H1 (cell line): ENCODE data around the gene KRABD2.

ENCODE experiments used
- CTCF ChIA-PET: fragments of 300-600 bp; sonication (Branson Sonifier 250); formaldehyde crosslinking; loops from one replicate; lab custom pipeline; 2021; ENCODE audit not compliant: partially characterized antibody; lab: Charles Lee
- POLR2A ChIA-PET: fragments of 300-600 bp; sonication (Branson Sonifier 250); formaldehyde crosslinking; loops from one replicate; lab custom pipeline; 2021; ENCODE audit warnings: inconsistent platforms; ENCODE audit not compliant: partially characterized antibody; lab: Charles Lee
- DNase-seq, 2 experiments: peaks; one replicate each; pipeline versions ENCODE4 v3.0.0 to v3.0.0-alpha.2; 2010 to 2022; ENCODE audit warnings: low spot score in 2 of 2, low read depth in 1 of 2, mixed read lengths in 1 of 2
- FAIRE-seq: peaks from 2 replicates; lab custom pipeline; 2011; peaks lifted over from hg19 to GRCh38; lab: Jason Lieb, UNC
- H2AFZ ChIP-seq: 2 replicates; pipeline ENCODE4 v1.8.1; 2012; ENCODE audit warnings: low read length, inconsistent platforms
- H2AK5ac ChIP-seq: 2 replicates; pipeline ENCODE4 v1.6.1; 2013; ENCODE audit warnings: low read depth, low read length
- H2BK120ac ChIP-seq: replicated peaks from 2 replicates; pipeline ENCODE3; 2013; ENCODE audit warnings: low read depth, low read length, inconsistent platforms
- H2BK12ac ChIP-seq: 2 replicates; pipeline ENCODE4 v1.6.1; 2013; ENCODE audit warnings: low read depth, low read length
- H2BK15ac ChIP-seq: 2 replicates; pipeline ENCODE4 v1.6.1; 2013; ENCODE audit warnings: low read length
- H2BK20ac ChIP-seq: 2 replicates; pipeline ENCODE4 v1.6.1; 2013; ENCODE audit warnings: low read length
- H2BK5ac ChIP-seq: 2 replicates; pipeline ENCODE4 v1.6.1; 2013; ENCODE audit warnings: low read depth, low read length
- H3K14ac ChIP-seq: 2 replicates; pipeline ENCODE4 v1.6.1; 2013; ENCODE audit warnings: inconsistent platforms; ENCODE audit not compliant: insufficient read length
- H3K18ac ChIP-seq: 2 replicates; pipeline ENCODE4 v1.6.1; 2013; ENCODE audit warnings: low read length; ENCODE audit errors: extremely low read depth
- H3K23ac ChIP-seq: 2 replicates; pipeline ENCODE4 v1.6.1; 2013; ENCODE audit warnings: inconsistent platforms; ENCODE audit not compliant: insufficient read length
- H3K23me2 ChIP-seq: 2 replicates; pipeline ENCODE4 v1.6.1; 2013; ENCODE audit warnings: low read depth, low read length
- H3K27ac ChIP-seq: 2 replicates; pipeline ENCODE4 v1.6.1; 2011; ENCODE audit warnings: low read depth, low read length, inconsistent platforms
- H3K27me3 ChIP-seq, 4 experiments: replicated peaks in 1 of 4; 1 replicate in 1 of 4; 2 replicates in 3 of 4; pipeline versions ENCODE4 v1.6.1 to v1.8.1; 2011 to 2013; ENCODE audit warnings: low read length in 3 of 4, mild to moderate bottlenecking in 3 of 4, inconsistent platforms in 2 of 4, mixed read lengths in 2 of 4, moderate library complexity in 1 of 4; ENCODE audit not compliant: control insufficient read depth in 3 of 4, insufficient read depth in 3 of 4; ENCODE audit errors: extremely low read depth in 1 of 4
- H3K36me3 ChIP-seq, 4 experiments: 2 replicates each; pipeline versions ENCODE4 v1.6.1 to v1.8.1; 2011 to 2013; ENCODE audit warnings: mild to moderate bottlenecking in 4 of 4, low read length in 3 of 4, moderate library complexity in 2 of 4, control low read depth in 1 of 4, inconsistent platforms in 1 of 4; ENCODE audit not compliant: insufficient read depth in 4 of 4, control insufficient read depth in 2 of 4
- H3K4ac ChIP-seq: replicated peaks from 2 replicates; pipeline ENCODE3; 2013; ENCODE audit warnings: low read length, low read depth, mixed read lengths, inconsistent platforms; ENCODE audit not compliant: insufficient read length
- H3K4me1 ChIP-seq, 4 experiments: replicated peaks in 1 of 4; 1 replicate in 1 of 4; 2 replicates in 3 of 4; pipeline versions ENCODE4 v1.6.1 to v1.8.1; 2011 to 2013; ENCODE audit warnings: low read length in 3 of 4, inconsistent platforms in 2 of 4, mixed read lengths in 1 of 4; ENCODE audit not compliant: insufficient read depth in 4 of 4, control insufficient read depth in 3 of 4
- H3K4me2 ChIP-seq, 2 experiments: 2 replicates each; pipeline versions ENCODE4 v1.6.1 to v1.8.1; 2011 to 2013; ENCODE audit warnings: low read depth in 2 of 2, low read length in 2 of 2, control low read depth in 1 of 2, inconsistent platforms in 1 of 2, mild to moderate bottlenecking in 1 of 2; ENCODE audit not compliant: insufficient read depth in 1 of 2
- H3K4me3 ChIP-seq, 4 experiments: fragments of 200-600, 300-600 bp in 1 of 4; sonication (generic), shearing (Covaris generic), sonication (Bioruptor Twin) in 1 of 4; 2 replicates each; pipeline versions ENCODE4 v1.5.1 to v1.8.1; 2011 to 2016; ENCODE audit warnings: low read length in 4 of 4, low read depth in 3 of 4, control low read depth in 2 of 4, inconsistent platforms in 2 of 4, mild to moderate bottlenecking in 2 of 4, mixed read lengths in 1 of 4, moderate library complexity in 1 of 4; ENCODE audit not compliant: insufficient read depth in 2 of 4; ENCODE audit errors: extremely low read depth in 1 of 4
- H3K56ac ChIP-seq: replicated peaks from 2 replicates; pipeline ENCODE3; 2013; ENCODE audit warnings: low read depth, mild to moderate bottlenecking, mixed read lengths, low read length, inconsistent platforms; ENCODE audit not compliant: insufficient read length
- H3K79me1 ChIP-seq: 2 replicates; pipeline ENCODE4 v1.6.1; 2013; ENCODE audit warnings: low read depth, low read length, control low read depth
- H3K79me2 ChIP-seq, 2 experiments: 2 replicates each; pipeline versions ENCODE4 v1.6.1 to v1.8.1; 2012 to 2013; ENCODE audit warnings: low read length in 2 of 2, mild to moderate bottlenecking in 2 of 2, inconsistent platforms in 1 of 2; ENCODE audit not compliant: insufficient read depth in 2 of 2, control insufficient read depth in 1 of 2
- H3K9ac ChIP-seq, 4 experiments: replicated peaks in 1 of 4; 1 replicate in 1 of 4; 2 replicates in 3 of 4; pipeline versions ENCODE4 v1.6.1 to v1.8.1; 2011 to 2013; ENCODE audit warnings: low read depth in 3 of 4, low read length in 3 of 4, control low read depth in 2 of 4, mild to moderate bottlenecking in 2 of 4, moderate library complexity in 2 of 4, inconsistent platforms in 1 of 4; ENCODE audit errors: extremely low read depth in 1 of 4
- H3K9me3 ChIP-seq, 2 experiments: 2 replicates each; pipeline versions ENCODE4 v1.6.1 to v1.8.1; 2012 to 2013; ENCODE audit warnings: mild to moderate bottlenecking in 2 of 2, moderate library complexity in 2 of 2, control low read depth in 1 of 2, inconsistent platforms in 1 of 2, low read depth in 1 of 2, low read length in 1 of 2, mixed read lengths in 1 of 2; ENCODE audit not compliant: insufficient read depth in 2 of 2
- H4K20me1 ChIP-seq, 2 experiments: replicated peaks in 1 of 2; 2 replicates each; pipeline versions ENCODE3 to v1.8.1; 2011 to 2013; ENCODE audit warnings: inconsistent platforms in 2 of 2, low read length in 2 of 2, mild to moderate bottlenecking in 1 of 2; ENCODE audit not compliant: insufficient read depth in 2 of 2, control insufficient read depth in 1 of 2
- H4K5ac ChIP-seq: 2 replicates; pipeline ENCODE4 v1.6.1; 2013; ENCODE audit warnings: low read length, low read depth, mixed read lengths, inconsistent platforms; ENCODE audit not compliant: insufficient read length
- H4K8ac ChIP-seq: 2 replicates; pipeline ENCODE4 v1.8.0; 2013; ENCODE audit warnings: mild to moderate bottlenecking, moderate library complexity, low read length, inconsistent platforms; ENCODE audit not compliant: insufficient read depth; ENCODE audit errors: extremely low read depth
- H4K91ac ChIP-seq: replicated peaks from 2 replicates; pipeline ENCODE3; 2013; ENCODE audit warnings: low read length, mixed read lengths, inconsistent platforms; ENCODE audit not compliant: insufficient read length
- EZH2 ChIP-seq: fragments of 200-600 bp; sonication (generic); IDR thresholded peaks from 2 replicates; pipeline ENCODE4 v1.7.1; 2012; ENCODE audit warnings: low read depth, mild to moderate bottlenecking, moderate library complexity, low read length, inconsistent platforms; ENCODE audit not compliant: severe bottlenecking
- HDAC2 ChIP-seq, 2 experiments: fragments of 300-600 bp in 1 of 2; sonication (generic) in 1 of 2; IDR thresholded peaks; 2 replicates each; pipeline ENCODE4 v1.6.1; 2011 to 2012; ENCODE audit warnings: low read depth in 2 of 2, low read length in 2 of 2, mild to moderate bottlenecking in 2 of 2, moderate library complexity in 2 of 2, borderline replicate concordance in 1 of 2, inconsistent platforms in 1 of 2
- HDAC6 ChIP-seq: IDR thresholded peaks from one replicate; pipeline ENCODE4 v1.7.1; 2012; ENCODE audit warnings: low read depth, mild to moderate bottlenecking, inconsistent platforms, low read length, moderate library complexity
- KDM4A ChIP-seq: IDR thresholded peaks from one replicate; pipeline ENCODE4 v1.7.1; 2012; ENCODE audit warnings: low read depth, mild to moderate bottlenecking, moderate library complexity, low read length, inconsistent platforms; ENCODE audit not compliant: severe bottlenecking
- RAD21 ChIP-seq, 2 experiments: IDR thresholded peaks in 1 of 2; conservative IDR thresholded peaks in 1 of 2; 2 replicates each; pipeline ENCODE4 v1.6.1; 2011; ENCODE audit warnings: low read depth in 2 of 2, low read length in 2 of 2, improper control_type of control experiment in 1 of 2, inconsistent platforms in 1 of 2, mild to moderate bottlenecking in 1 of 2, moderate library complexity in 1 of 2
- SIN3A ChIP-seq, 2 experiments: IDR thresholded peaks in 1 of 2; conservative IDR thresholded peaks in 1 of 2; 2 replicates each; pipeline ENCODE4 v1.6.1; 2011 to 2012; ENCODE audit warnings: low read length in 2 of 2, improper control_type of control experiment in 1 of 2, low read depth in 1 of 2, mild to moderate bottlenecking in 1 of 2
- SIRT6 ChIP-seq: IDR thresholded peaks from one replicate; pipeline ENCODE4 v1.7.1; 2012; ENCODE audit warnings: low read length, inconsistent platforms
- SIX5 ChIP-seq: IDR thresholded peaks from 2 replicates; pipeline ENCODE4 v1.6.1; 2011; ENCODE audit warnings: mild to moderate bottlenecking, low read depth, low read length
- TAF7 ChIP-seq: optimal IDR thresholded peaks from 2 replicates; pipeline ENCODE3; 2011; ENCODE audit warnings: low read depth, mild to moderate bottlenecking, inconsistent platforms, low read length, moderate library complexity, borderline replicate concordance
- TCF12 ChIP-seq: IDR thresholded peaks from 2 replicates; pipeline ENCODE4 v1.6.1; 2011; ENCODE audit warnings: low read depth, mild to moderate bottlenecking, low read length
- WGBS, 2 experiments: shearing (Covaris generic) in 1 of 2; methylation state at CpG; one replicate each; pipeline versions ENCODE4 v1.1.6 to v1.1.7; 2013 to 2015; ENCODE audit warnings: low lambda C conversion rate in 2 of 2, mixed read lengths in 2 of 2, inconsistent platforms in 1 of 2, low coverage in 1 of 2, missing lambda C conversion rate in 1 of 2; ENCODE audit not compliant: insufficient replicate concordance in 2 of 2, insufficient coverage in 1 of 2, insufficient read length in 1 of 2; ENCODE audit errors: extremely low coverage in 1 of 2, missing lambda C conversion rate in 1 of 2; 5-methylcytosine and 5-hydroxymethylcytosine counted together
- TF ChIP-seq, protein P1 (sequence below), 3 experiments: IDR thresholded peaks; 1 replicate in 2 of 3; 2 replicates in 1 of 3; pipeline versions ENCODE4 v1.5.1 to v1.6.1; 2011; ENCODE audit warnings: low read length in 3 of 3, mild to moderate bottlenecking in 3 of 3, inconsistent platforms in 2 of 3, low read depth in 1 of 3, moderate library complexity in 1 of 3; ENCODE audit not compliant: insufficient read depth in 1 of 3; ENCODE audit errors: control extremely low read depth in 1 of 3

KRABD2 gene

DNA sequence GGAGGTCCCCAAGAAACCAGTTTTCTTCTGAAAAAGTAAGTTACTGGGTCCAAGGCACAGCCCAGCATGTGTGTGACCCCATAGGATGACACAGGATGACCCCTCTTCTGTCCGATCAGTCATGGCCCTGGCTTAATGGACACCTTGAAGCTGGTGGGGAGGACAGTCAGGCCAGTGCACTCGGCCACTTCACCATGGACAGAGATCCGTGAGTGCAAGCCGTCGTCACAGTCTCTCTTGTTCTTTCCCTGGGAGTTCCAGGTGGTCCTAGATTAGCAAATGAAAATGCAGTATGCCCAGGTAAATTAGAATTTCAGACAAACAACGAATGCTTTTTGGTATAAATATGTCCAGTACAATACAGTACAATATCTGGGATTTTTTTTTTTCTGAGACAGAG lies 22.5 kb upstream of the KRABD2 start:
- H3K23ac ChIP-seq = no peak overlapping the region
- no peak overlapping the region for H4K8ac ChIP-seq
- no peaks in the 10 kb centered on the region for H3K27me3 ChIP-seq
- H4K91ac ChIP-seq = peak overlapping the region; percentile 55
- no peak for FAIRE-seq
- DNase-seq = no peak
- no peaks in the 10 kb centered on the region for H4K20me1 ChIP-seq
- no peak overlapping the region for H3K4me2 ChIP-seq
- H3K27ac ChIP-seq = no peak overlapping the region
- no peaks in the 10 kb centered on the region; the same call in 1 of the 2 replicates for H3K23me2 ChIP-seq
- H3K4me3 ChIP-seq = no peak overlapping the region
- no peak overlapping the region for H2AK5ac ChIP-seq
- no peak overlapping the region for H2AFZ ChIP-seq
- no peak overlapping the region for H3K56ac ChIP-seq
- CTCF ChIA-PET = no interaction called here
- H3K9ac ChIP-seq = no peak overlapping the region
- no peak overlapping the region for H2BK120ac ChIP-seq
- H2BK5ac ChIP-seq = no peak overlapping the region
- H3K79me1 ChIP-seq = no peaks in the 10 kb centered on the region
- no peak overlapping the region for H3K4ac ChIP-seq
- H3K9me3 ChIP-seq = no peaks in the 10 kb centered on the region
- POLR2A ChIA-PET = interaction anchor here (0.6 kb wide), 1 partner anchor 17 kb away, joined by 3 read pairs; no protein-coding TSS in a partner anchor
- no peaks in the 10 kb centered on the region for H3K79me2 ChIP-seq
- no peaks in the 10 kb centered on the region; a peak in 1 of 7 replicates for H3K4me1 ChIP-seq
- WGBS, 2 experiments = 74% methylated on average over 6 of the region's 6 CpGs; no CpG with 5 or more reads in 1 of the 2 experiments
- H3K18ac ChIP-seq = no peak overlapping the region
- H3K36me3 ChIP-seq = no peaks in the 10 kb centered on the region
- no peak overlapping the region for H2BK15ac ChIP-seq
- no peak overlapping the region for H3K14ac ChIP-seq
- H4K5ac ChIP-seq = no peak overlapping the region
- no peak overlapping the region for H2BK12ac ChIP-seq
- no peak overlapping the region for H2BK20ac ChIP-seq
- TF ChIP-seq SIRT6 (no peak), KDM4A (no peak), EZH2 (no peak), SIX5 (no peak), HDAC6 (no peak), SIN3A (conservative IDR thresholded peaks at IDR 0.05 in 1 of 2, IDR thresholded peaks at IDR 0.05 in 1 of 2; ENCODE audit: low read depth in 1 of 2, low read length in 2 of 2) (no peak), TAF7 (no peak), RAD21 (IDR thresholded peaks at IDR 0.05 in 1 of 2, conservative IDR thresholded peaks at IDR 0.05 in 1 of 2; ENCODE audit: low read depth in 2 of 2, low read length in 2 of 2) (no peak), HDAC2 (IDR thresholded peaks at IDR 0.05; ENCODE audit: borderline replicate concordance in 1 of 2, low read depth in 2 of 2, low read length in 2 of 2) (no peak), TCF12 (no peak)
- TF ChIP-seq, protein P1, sequence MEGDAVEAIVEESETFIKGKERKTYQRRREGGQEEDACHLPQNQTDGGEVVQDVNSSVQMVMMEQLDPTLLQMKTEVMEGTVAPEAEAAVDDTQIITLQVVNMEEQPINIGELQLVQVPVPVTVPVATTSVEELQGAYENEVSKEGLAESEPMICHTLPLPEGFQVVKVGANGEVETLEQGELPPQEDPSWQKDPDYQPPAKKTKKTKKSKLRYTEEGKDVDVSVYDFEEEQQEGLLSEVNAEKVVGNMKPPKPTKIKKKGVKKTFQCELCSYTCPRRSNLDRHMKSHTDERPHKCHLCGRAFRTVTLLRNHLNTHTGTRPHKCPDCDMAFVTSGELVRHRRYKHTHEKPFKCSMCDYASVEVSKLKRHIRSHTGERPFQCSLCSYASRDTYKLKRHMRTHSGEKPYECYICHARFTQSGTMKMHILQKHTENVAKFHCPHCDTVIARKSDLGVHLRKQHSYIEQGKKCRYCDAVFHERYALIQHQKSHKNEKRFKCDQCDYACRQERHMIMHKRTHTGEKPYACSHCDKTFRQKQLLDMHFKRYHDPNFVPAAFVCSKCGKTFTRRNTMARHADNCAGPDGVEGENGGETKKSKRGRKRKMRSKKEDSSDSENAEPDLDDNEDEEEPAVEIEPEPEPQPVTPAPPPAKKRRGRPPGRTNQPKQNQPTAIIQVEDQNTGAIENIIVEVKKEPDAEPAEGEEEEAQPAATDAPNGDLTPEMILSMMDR (IDR thresholded peaks at IDR 0.05; ENCODE audit: control extremely low read depth in 1 of 3, insufficient read depth in 1 of 3, low read depth in 1 of 3, low read length in 3 of 3) = no peak
